Measurements from ENCODE around the gene CXCR6.
A peak's percentile ranks its signal among the peaks of the same experiment; 100 is the strongest.
"Not testable (repeated sequence)": the region's sequence is repeated elsewhere in the genome, so short reads cannot be mapped to it uniquely, and the experiment has no call there.

CXCR6 gene

DNA sequence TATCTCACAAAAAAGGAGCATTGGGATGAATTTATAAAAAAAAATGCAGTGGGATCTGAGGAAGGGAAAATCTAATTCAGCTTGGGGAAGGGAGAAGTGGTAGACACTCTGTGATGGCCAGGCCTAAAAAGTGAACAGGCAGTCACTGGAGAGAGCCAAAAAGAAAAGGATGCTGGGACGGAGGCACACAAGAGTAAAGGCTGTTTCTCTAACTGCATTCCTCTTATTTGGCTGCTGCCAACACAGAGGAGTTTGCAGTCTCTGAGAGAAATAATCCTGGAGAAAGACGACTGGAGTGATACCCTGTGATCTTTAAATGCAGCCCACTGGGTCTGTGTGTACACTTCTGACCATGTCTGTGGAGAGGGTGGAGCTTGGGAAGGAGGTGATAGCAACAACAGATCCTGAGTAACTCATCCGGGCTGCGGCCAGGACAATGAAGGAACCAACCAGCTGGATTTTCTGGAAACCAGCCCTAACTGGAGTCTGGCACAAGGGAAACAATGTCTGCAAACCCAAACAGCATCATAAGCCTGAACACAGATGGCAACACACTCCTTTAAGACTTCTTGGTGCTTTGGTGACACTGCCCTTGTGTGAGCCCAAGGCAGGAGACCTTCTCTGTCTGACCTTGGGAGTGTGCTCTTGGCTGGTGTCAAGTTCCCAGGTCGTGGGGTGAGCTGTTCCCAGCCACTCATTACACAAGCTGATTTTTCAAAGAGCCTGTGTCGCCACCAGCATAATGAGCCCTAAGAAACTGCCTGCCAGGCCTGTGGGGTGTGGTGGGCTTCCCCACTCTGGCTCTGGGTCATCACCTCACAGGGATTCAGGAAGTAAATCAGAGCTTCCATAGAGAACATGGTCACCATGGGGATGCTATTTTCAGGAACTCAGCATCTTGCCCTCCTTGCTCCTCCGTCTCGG lies 44.4 kb downstream of the CXCR6 start:
- Mint-ChIP-seq H3K27ac (no peak overlapping the region), H3K4me1 (ENCODE audit: low read depth) (peaks cover 44% of the 10 kb centered on the region), H3K36me3 (ENCODE audit: low read depth) (peaks cover 26% of the 10 kb centered on the region), H3K4me3 (no peak overlapping the region), H3K9me3 (no peaks in the 10 kb centered on the region), H3K27me3 (peaks cover 4% of the 10 kb centered on the region)
- intact Hi-C loops (cut with micrococcal nuclease) = no loop called here

DNA sequence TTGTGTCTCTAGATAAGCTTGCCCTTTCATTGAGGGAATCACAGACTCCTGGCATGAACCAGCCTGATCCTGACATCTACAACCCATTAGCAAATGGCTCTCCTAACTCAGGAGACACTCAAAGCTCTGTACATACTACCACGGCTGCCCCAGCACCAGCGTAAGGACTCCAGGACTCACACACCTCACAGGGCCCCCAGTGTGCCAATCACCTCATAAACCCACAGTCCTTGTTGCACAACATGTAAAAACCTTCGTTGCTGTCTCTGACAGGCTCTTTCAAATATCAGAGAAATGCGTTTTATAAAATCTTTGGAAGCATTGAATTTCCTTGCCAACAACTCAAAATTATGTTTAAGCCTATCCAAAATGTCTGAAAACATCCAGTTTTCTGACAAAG lies 45.1 kb downstream of the CXCR6 start:
- Mint-ChIP-seq H3K36me3 (ENCODE audit: low read depth) (peaks cover 18% of the 10 kb centered on the region), H3K27ac (no peak overlapping the region), H3K4me1 (ENCODE audit: low read depth) (peaks cover 51% of the 10 kb centered on the region), H3K27me3 (peaks cover 4% of the 10 kb centered on the region), H3K4me3 (no peak overlapping the region), H3K9me3 (no peaks in the 10 kb centered on the region)
- intact Hi-C loops (cut with micrococcal nuclease) = no loop called here

DNA sequence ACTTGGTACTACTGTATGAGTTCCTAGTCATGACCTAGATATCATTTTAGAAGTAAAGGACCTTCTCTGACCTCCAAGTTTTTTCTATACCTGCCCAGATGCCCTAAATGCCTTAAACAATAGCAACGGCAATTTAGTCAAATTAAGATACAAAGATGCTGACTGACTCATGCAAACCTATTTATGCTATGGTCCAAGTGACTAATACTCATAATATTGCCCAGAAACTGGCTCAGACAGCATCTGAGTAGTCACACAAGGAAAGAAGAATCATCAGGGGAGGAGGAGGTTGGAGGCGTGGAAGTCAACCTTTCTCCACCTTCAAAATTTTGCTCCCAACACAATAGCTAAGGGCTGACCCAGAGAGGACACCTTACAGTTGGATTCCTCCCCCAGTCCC lies 45.5 kb downstream of the CXCR6 start:
- peaks cover 14% of the 10 kb centered on the region for H3K36me3 Mint-ChIP-seq (ENCODE audit: low read depth)
- peaks cover 53% of the 10 kb centered on the region for H3K4me1 Mint-ChIP-seq (ENCODE audit: low read depth)
- no peaks in the 10 kb centered on the region for H3K9me3 Mint-ChIP-seq
- H3K27ac Mint-ChIP-seq = no peak overlapping the region
- intact Hi-C loops (cut with micrococcal nuclease) = no loop called here
- H3K27me3 Mint-ChIP-seq = peaks cover 4% of the 10 kb centered on the region
- no peak overlapping the region for H3K4me3 Mint-ChIP-seq

DNA sequence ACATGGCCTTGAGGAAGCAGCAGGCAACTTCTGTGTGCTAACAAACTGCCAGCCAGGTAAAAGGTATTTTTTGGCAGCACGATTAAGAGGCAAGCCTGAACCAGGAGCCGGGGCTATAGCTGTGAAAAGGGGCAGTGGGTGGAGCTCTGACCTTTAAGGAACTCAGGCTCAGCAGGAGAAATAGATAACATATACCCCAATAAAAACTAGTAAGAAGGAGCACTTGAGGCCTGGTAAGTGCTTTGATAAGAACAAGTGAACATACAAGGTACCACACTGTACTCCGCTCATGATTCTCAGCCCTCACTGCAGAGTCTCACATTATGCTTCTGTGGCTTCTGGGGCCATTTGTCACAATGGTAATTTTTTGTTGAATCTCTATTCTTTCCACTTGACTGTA lies 46.9 kb downstream of the CXCR6 start:
- Mint-ChIP-seq H3K27ac (no peak overlapping the region), H3K9me3 (no peaks in the 10 kb centered on the region), H3K4me1 (ENCODE audit: low read depth) (peaks cover 61% of the 10 kb centered on the region), H3K4me3 (no peak overlapping the region), H3K27me3 (peaks cover 4% of the 10 kb centered on the region), H3K36me3 (ENCODE audit: low read depth) (peaks cover 2% of the 10 kb centered on the region)
- intact Hi-C loops (cut with micrococcal nuclease) = loop anchor here (10.0 kb wide), 1 partner anchor 65 kb away; no protein-coding TSS in a partner anchor

DNA sequence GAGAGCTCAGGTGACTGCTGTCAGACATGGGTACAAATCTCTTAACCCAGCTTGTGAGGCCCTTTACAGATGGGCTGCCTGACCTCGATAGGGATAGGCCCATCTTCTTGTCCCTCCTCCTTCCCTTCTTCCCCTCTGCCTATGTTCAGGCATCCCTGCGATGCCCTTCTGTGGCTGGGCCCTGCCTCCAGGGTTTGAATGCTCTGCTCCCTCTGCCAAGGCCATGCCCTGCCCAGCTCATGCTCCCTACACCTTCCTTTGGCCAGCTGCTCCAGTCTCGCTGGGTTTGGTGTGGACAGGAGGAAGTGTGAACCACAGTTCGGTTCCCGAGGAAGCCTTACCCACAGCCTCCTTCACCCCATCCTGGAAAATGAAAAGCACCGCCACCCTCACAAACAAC lies 48.1 kb downstream of the CXCR6 start:
- intact Hi-C loops (cut with micrococcal nuclease) = loop anchor here (10.0 kb wide), 1 partner anchor 63 kb away; no protein-coding TSS in a partner anchor

DNA sequence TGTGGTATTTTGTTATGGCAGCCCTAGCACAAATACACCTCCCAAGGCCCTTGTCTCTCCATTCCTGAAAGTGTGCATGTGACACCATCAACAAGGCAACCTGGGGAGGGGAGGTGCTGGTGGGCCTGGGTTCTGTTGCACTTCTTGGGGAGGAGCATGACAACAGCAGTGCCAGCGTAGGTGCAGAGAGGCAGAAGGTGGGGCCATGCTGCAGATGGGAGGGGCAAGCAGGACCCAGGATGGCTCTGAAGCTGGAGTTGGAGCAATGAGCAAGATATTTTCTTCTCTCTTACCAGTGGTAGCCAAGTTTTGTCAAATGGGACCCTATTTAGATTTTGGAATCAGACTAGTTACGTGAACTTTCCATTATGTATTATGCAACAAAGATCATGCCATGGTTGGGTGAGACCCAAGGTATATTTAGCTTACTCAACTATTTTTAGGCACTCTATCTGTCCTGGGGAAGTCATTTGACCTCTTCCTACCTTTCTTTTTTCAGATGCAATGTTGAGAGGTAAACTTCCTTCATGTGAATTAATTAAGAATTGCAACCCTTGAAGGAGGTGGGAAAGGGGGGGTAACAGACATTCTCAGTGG lies 49.0 kb downstream of the CXCR6 start:
- Mint-ChIP-seq H3K4me1 (ENCODE audit: low read depth) (peaks cover 74% of the 10 kb centered on the region), H3K27ac (no peak overlapping the region), H3K27me3 (peaks cover 4% of the 10 kb centered on the region), H3K4me3 (no peak overlapping the region), H3K9me3 (no peaks in the 10 kb centered on the region), H3K36me3 (ENCODE audit: low read depth) (peaks cover 8% of the 10 kb centered on the region)
- intact Hi-C loops (cut with micrococcal nuclease) = loop anchor here (10.0 kb wide), 1 partner anchor 63 kb away; no protein-coding TSS in a partner anchor

More for the DNA sequence above, 48.1 kb downstream of the CXCR6 start:
- Mint-ChIP-seq H3K36me3 (ENCODE audit: low read depth) (peaks cover 8% of the 10 kb centered on the region), H3K27ac (no peak overlapping the region), H3K9me3 (no peaks in the 10 kb centered on the region), H3K27me3 (peaks cover 4% of the 10 kb centered on the region), H3K4me3 (no peak overlapping the region), H3K4me1 (ENCODE audit: low read depth) (peaks cover 71% of the 10 kb centered on the region)

DNA sequence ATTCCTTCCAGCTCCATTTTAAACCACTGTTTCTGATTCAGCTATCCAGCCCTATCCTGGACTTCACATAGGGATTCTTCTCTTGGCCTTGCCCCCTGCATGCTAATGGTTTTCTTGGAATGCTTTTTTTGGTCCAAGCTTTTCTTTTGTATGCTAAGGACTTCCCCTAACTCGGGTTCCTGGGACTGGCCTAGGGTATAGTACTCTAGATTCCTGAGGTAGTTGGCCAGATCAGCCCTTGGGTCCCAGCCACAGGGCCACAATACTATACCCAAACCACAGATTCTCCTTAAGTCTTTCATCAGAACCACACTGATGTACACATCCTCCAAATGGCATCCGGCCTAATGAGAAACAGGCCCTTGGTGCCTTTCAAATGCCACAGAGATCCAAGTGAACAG lies 49.6 kb downstream of the CXCR6 start:
- intact Hi-C loops (cut with micrococcal nuclease) = loop anchor here (10.0 kb wide), 1 partner anchor 62 kb away; no protein-coding TSS in a partner anchor
- peaks cover 8% of the 10 kb centered on the region for H3K36me3 Mint-ChIP-seq (ENCODE audit: low read depth)
- H3K4me1 Mint-ChIP-seq (ENCODE audit: low read depth) = peaks cover 69% of the 10 kb centered on the region

DNA sequence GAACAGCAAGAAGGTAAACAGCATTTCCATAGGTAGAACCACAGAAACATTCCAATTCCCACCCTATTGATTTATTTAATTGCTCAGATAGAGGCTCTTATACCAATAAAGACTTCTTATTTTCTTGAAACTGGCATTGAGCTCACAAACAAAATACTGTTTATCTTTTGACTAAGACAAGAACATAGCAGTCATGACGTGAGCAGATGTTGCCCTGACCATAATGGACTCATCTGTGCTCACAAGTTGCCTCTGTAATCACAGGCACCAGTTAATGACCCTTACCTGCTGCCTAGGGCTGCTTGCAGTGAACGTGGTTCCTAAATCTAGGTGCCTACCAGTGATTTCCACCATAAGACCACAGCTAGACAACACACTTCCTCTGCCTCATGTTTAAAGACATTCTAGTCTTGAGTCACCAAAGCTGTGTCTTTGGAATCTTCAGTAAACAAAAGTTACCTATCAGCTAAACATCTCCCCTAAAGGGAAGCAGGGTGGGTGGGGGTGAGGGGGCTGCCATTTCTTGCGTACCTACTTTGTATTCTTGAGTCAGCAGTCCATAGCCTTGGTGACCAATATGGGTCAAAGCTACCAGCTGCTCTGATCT lies 50.3 kb downstream of the CXCR6 start:
- peaks cover 8% of the 10 kb centered on the region for H3K36me3 Mint-ChIP-seq (ENCODE audit: low read depth)
- H3K9me3 Mint-ChIP-seq = no peaks in the 10 kb centered on the region
- intact Hi-C loops (cut with micrococcal nuclease) = loop anchor here (10.0 kb wide), 1 partner anchor 61 kb away; no protein-coding TSS in a partner anchor
- peaks cover 62% of the 10 kb centered on the region for H3K4me1 Mint-ChIP-seq (ENCODE audit: low read depth)
- no peak overlapping the region for H3K27ac Mint-ChIP-seq
- H3K4me3 Mint-ChIP-seq = no peak overlapping the region
- H3K27me3 Mint-ChIP-seq = peaks cover 1% of the 10 kb centered on the region

More for the DNA sequence above, 49.6 kb downstream of the CXCR6 start:
- H3K9me3 Mint-ChIP-seq = no peaks in the 10 kb centered on the region
- peaks cover 1% of the 10 kb centered on the region for H3K27me3 Mint-ChIP-seq
- H3K27ac Mint-ChIP-seq = no peak overlapping the region
- H3K4me3 Mint-ChIP-seq = no peak overlapping the region

DNA sequence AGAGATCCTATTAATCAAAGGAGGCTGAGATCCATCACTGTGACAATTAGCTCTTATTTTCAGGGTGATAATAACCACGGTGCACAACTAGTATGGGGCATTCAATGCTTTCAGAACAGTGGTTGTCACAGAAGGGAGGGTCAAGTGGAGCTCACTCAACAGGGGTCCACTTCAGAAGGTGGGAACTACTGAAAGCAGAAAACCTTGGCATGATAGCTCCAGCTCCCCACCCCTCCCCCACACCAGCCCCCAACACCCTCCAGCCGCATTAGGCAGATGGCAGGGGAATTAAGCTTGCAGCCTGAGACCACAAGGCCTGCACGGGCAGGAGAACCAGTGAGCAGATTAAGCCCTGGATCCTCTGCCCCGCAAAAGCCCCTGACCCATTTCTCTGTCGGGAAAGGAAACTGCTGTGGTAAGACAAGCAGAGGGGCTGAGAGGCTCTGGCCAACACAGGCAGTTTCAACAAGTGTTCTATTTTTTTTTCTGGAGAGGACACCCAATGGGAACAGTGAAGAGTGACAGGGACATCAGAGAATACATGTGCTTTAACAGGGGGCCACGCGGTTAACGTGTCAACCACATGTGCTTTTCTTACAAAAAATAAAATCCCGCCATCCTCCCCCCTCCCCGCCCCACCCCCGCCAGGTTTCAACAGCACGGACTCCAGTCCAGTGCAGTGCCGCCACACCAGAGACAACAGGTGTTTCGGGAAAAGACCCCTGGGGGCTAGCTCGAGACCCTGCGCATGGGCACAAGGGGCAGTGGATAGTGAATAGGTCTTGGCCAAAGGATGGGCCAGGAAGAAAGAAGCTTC lies 51.4 kb downstream of the CXCR6 start:
- Mint-ChIP-seq H3K36me3 (ENCODE audit: low read depth) (peaks cover 8% of the 10 kb centered on the region), H3K4me1 (ENCODE audit: low read depth) (peaks cover 55% of the 10 kb centered on the region), H3K27me3 (peaks cover 2% of the 10 kb centered on the region), H3K27ac (peak overlapping the region; percentile 93), H3K4me3 (peak overlapping the region; percentile 83), H3K9me3 (no peaks in the 10 kb centered on the region)
- intact Hi-C loops (cut with micrococcal nuclease) = loop anchor here (10.0 kb wide), 1 partner anchor 60 kb away; no protein-coding TSS in a partner anchor

DNA sequence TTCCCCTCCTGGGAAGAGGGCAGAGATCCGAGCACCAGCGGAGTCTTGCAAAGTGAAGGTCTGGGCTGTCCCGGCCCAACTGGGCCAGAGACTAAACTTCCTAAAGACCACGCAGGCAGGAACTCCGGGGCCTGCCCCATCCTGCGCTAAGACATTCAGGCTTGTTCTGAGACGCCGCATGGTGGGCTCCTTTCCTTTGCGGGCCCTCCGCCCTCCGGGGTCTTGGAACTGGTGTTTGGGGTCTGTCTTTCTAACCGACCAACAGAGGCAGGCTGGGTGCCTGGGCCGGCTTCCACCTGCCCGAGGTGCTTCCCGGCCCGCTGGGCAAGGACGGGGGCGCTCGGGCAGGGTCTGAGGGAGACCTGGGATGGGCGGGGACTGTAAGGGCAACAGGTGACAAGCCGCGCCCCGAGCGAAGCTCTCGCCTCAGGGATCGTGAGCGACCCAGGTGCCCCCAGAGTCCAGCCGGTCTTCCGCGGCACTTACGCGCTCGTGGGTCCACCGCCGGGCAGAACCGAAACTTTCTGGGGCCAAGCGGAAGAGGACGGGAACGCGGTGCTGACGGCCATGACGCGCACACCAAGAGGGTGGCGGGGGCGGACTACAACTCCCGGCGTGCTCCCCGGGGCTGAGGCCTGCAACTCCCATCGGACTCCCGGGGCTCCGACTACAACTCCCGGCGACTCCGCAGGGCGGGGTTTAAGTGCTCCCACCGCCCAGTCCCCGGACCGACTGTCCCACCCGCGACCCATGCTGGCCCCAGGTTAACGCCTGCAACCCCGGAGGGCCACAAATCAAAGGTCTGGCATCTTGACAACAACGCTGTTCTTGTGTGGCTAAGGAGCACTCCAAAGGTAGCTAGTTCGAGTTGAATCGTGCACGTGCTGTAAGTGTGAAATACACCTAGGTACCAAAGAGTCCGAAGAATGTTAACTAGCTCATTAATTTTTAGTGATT lies 52.2 kb downstream of the CXCR6 start, which contains the start of gene FYCO1:
Gene FYCO1, minus strand, starts transcription at position 589 of the 957 bp plus-strand sequence. CDS start 10,914 bp downstream, outside the sequence.
- H3K4me3 Mint-ChIP-seq = peak within 1 kb of the TSS; percentile 83
- H3K27me3 Mint-ChIP-seq = peaks cover 5% of the 10 kb centered on the region
- H3K9me3 Mint-ChIP-seq = no peaks in the 10 kb centered on the region
- intact Hi-C loops (cut with micrococcal nuclease) = loop anchor here (10.0 kb wide), 1 partner anchor 59 kb away; no protein-coding TSS in a partner anchor
- H3K27ac Mint-ChIP-seq = peak within 1 kb of the TSS; percentile 93
- peaks cover 55% of the 10 kb centered on the region for H3K4me1 Mint-ChIP-seq (ENCODE audit: low read depth)
- H3K36me3 Mint-ChIP-seq (ENCODE audit: low read depth) = peaks cover 8% of the 10 kb centered on the region

DNA sequence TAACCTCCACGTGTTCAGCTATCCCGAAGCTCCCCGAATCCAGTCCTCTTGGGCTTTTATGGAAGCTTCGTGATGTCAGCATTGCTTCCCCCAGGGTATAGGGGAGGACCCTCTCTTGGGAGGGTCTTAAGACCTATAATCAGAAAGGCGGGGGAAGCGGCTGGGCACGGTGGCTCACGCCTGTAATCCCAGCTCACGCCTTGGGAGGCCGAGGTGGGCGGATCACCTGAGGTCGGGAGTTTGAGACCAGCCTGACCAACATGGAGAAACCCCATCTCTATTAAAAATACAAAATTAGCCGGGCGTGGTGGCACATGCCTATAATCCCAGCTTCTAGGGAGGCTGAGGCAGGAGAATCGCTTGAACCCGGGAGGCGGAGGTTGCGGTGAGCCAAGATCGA lies 54.2 kb downstream of the CXCR6 start:
- not testable (repeated sequence) for H3K36me3 Mint-ChIP-seq (ENCODE audit: low read depth); H3K27ac Mint-ChIP-seq; H3K4me3 Mint-ChIP-seq; H3K9me3 Mint-ChIP-seq; H3K27me3 Mint-ChIP-seq
- H3K4me1 Mint-ChIP-seq (ENCODE audit: low read depth) = peaks cover 40% of the 10 kb centered on the region
- intact Hi-C loops (cut with micrococcal nuclease) = loop anchor here (10.0 kb wide), 1 partner anchor 57 kb away; no protein-coding TSS in a partner anchor

DNA sequence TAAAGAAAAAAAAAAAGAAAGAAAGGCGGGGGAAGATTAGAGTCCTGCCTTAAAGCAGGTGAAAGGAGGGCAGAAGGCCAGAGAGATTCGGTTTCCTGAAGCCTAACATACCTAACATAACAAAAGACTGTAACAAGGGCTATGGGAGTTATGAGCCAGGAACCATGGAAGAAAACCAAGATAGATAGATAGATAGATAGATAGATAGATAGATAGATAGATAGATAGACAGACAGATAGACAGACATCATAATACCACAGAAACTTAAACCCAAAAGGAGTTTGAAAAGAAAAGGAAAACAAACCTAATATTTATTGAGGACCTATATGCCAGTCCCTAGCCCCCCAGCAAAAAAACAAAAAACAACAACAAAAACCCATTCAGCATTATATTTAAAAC lies 54.7 kb downstream of the CXCR6 start:
- H3K9me3 Mint-ChIP-seq = no peaks in the 10 kb centered on the region
- H3K4me3 Mint-ChIP-seq = no peak overlapping the region
- intact Hi-C loops (cut with micrococcal nuclease) = loop anchor here (10.0 kb wide), 1 partner anchor 57 kb away; no protein-coding TSS in a partner anchor
- no peak overlapping the region for H3K27ac Mint-ChIP-seq
- H3K4me1 Mint-ChIP-seq (ENCODE audit: low read depth) = peaks cover 36% of the 10 kb centered on the region
- peaks cover 8% of the 10 kb centered on the region for H3K36me3 Mint-ChIP-seq (ENCODE audit: low read depth)
- H3K27me3 Mint-ChIP-seq = peaks cover 4% of the 10 kb centered on the region
